Measurements from ENCODE around the gene CCDC50. TPM values are rescaled to one million over a fixed set of nuclear protein-coding genes. Genes with fewer than 3 reads are reported as not detected.

CCDC50 gene
- total RNA-seq, 2 donors from 2014 or later, result 56.0 to 84.7 TPM

GRCh38 chr3:191435981-191436380 is 106.8 kb downstream of the CCDC50 start:
- Histone ChIP-seq H3K9me3 (no peaks in the 10 kb centered on the region), H3K4me1 (replicated peaks) (no peaks in the 10 kb centered on the region), H3K4me3 (no peak overlapping the region), H3K27me3 (replicated peaks; ENCODE audit: insufficient read depth) (no peaks in the 10 kb centered on the region), H3K27ac (no peak overlapping the region), H3K36me3 (no peaks in the 10 kb centered on the region)
- DNase-seq (ENCODE audit: low spot score), result no peak
- TF ChIP-seq CTCF (IDR thresholded peaks at IDR 0.05) (no peak), POLR2AphosphoS5 (IDR thresholded peaks at IDR 0.05) (no peak), POLR2A (IDR thresholded peaks at IDR 0.05) (no peak)
- intact Hi-C loops (cut with DNase I), result no loop called here
- WGBS, result 81% methylated on average over 2 of the region's 2 CpGs

GRCh38 chr3:191438150-191438814 is 109.1 kb downstream of the CCDC50 start:
- 89% methylated on average over 2 of the region's 2 CpGs for WGBS
- no peaks in the 10 kb centered on the region for H3K4me1 ChIP-seq (replicated peaks)
- H3K27ac ChIP-seq, result no peak overlapping the region
- no peak for DNase-seq (ENCODE audit: low spot score)
- intact Hi-C loops (cut with DNase I), result no loop called here
- no peaks in the 10 kb centered on the region for H3K9me3 ChIP-seq
- no peaks in the 10 kb centered on the region for H3K27me3 ChIP-seq (replicated peaks; ENCODE audit: insufficient read depth)
- H3K4me3 ChIP-seq, result no peak overlapping the region
- TF ChIP-seq CTCF (IDR thresholded peaks at IDR 0.05), result no peak
- no peak for TF ChIP-seq POLR2AphosphoS5 (IDR thresholded peaks at IDR 0.05)
- TF ChIP-seq POLR2A (IDR thresholded peaks at IDR 0.05), result no peak
- no peaks in the 10 kb centered on the region for H3K36me3 ChIP-seq

- DNase-seq (ENCODE audit: low spot score), result no peak
- Histone ChIP-seq H3K9me3 (no peaks in the 10 kb centered on the region), H3K27me3 (replicated peaks; ENCODE audit: insufficient read depth) (no peaks in the 10 kb centered on the region), H3K4me1 (replicated peaks) (no peaks in the 10 kb centered on the region), H3K27ac (no peak overlapping the region), H3K36me3 (no peaks in the 10 kb centered on the region), H3K4me3 (no peak overlapping the region)
- WGBS, result 90% methylated on average over 4 of the region's 4 CpGs
- TF ChIP-seq POLR2AphosphoS5 (IDR thresholded peaks at IDR 0.05), result no peak
- TF ChIP-seq POLR2A (IDR thresholded peaks at IDR 0.05), result no peak
- TF ChIP-seq CTCF (IDR thresholded peaks at IDR 0.05), result no peak
- intact Hi-C loops (cut with DNase I), result no loop called here
Observed at GRCh38 chr3:191440532-191440931, 111.3 kb downstream of the CCDC50 start.

GRCh38 chr3:191441687-191442086 is 112.5 kb downstream of the CCDC50 start:
- intact Hi-C loops (cut with DNase I), result no loop called here
- no peak overlapping the region for H3K27ac ChIP-seq
- TF ChIP-seq POLR2A (IDR thresholded peaks at IDR 0.05), result no peak
- no peak for TF ChIP-seq POLR2AphosphoS5 (IDR thresholded peaks at IDR 0.05)
- TF ChIP-seq CTCF (IDR thresholded peaks at IDR 0.05), result no peak
- no peaks in the 10 kb centered on the region for H3K4me1 ChIP-seq (replicated peaks)
- H3K36me3 ChIP-seq, result no peaks in the 10 kb centered on the region
- H3K9me3 ChIP-seq, result no peaks in the 10 kb centered on the region
- WGBS, result 85% methylated on average over 2 of the region's 2 CpGs
- no peak overlapping the region for H3K4me3 ChIP-seq
- DNase-seq (ENCODE audit: low spot score), result no peak
- H3K27me3 ChIP-seq (replicated peaks; ENCODE audit: insufficient read depth), result no peaks in the 10 kb centered on the region

- TF ChIP-seq CTCF (IDR thresholded peaks at IDR 0.05) (no peak), POLR2A (IDR thresholded peaks at IDR 0.05) (no peak), POLR2AphosphoS5 (IDR thresholded peaks at IDR 0.05) (no peak)
- no peaks in the 10 kb centered on the region for H3K27me3 ChIP-seq (replicated peaks; ENCODE audit: insufficient read depth)
- intact Hi-C loops (cut with DNase I), result no loop called here
- WGBS, result 92% methylated on average over 3 of the region's 3 CpGs
- no peaks in the 10 kb centered on the region for H3K36me3 ChIP-seq
- H3K4me3 ChIP-seq, result no peak overlapping the region
- no peak overlapping the region for H3K27ac ChIP-seq
- no peak for DNase-seq (ENCODE audit: low spot score)
- no peaks in the 10 kb centered on the region for H3K4me1 ChIP-seq (replicated peaks)
- H3K9me3 ChIP-seq, result no peaks in the 10 kb centered on the region
Observed at GRCh38 chr3:191444569-191444968, 115.4 kb downstream of the CCDC50 start.
